GM12875 (cell line): Measurements from ENCODE around the gene CARF.
"Not testable (repeated sequence)": the region's sequence is repeated elsewhere in the genome, so short reads cannot be mapped to it uniquely, and the experiment has no call there.

Experiments
- H3K4me3 ChIP-seq: one replicate; pipeline ENCODE4 v1.5.1; 2011; ENCODE audit warnings: low read depth, low read length, control low read depth
- TF ChIP-seq, protein P1 (sequence below): IDR thresholded peaks from 2 replicates; pipeline ENCODE4 v1.5.1; 2011; ENCODE audit warnings: low read depth, mild to moderate bottlenecking, control low read depth, inconsistent platforms, low read length, moderate library complexity, borderline replicate concordance; ENCODE audit not compliant: insufficient read depth

Gene CARF

DNA sequence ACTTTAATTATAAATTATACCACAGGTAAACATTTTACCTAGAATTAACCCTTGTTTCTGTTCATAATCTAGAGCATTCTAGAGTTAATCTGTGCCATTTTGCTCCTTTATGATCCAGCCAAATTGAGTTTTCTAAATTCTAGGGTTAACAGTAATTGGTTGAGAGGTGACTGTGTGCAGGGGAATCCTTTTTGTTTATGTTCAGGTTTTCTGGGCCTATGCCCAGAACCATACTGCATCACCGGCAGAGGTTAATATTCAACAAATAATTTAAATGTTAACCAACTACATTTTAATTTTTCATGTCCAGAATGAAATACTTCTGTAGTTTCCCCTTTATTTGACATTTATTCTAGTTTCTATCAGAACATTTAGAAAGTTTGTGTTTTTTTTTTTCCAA, 32.3 kb downstream of the CARF start:
- TF ChIP-seq, protein P1, sequence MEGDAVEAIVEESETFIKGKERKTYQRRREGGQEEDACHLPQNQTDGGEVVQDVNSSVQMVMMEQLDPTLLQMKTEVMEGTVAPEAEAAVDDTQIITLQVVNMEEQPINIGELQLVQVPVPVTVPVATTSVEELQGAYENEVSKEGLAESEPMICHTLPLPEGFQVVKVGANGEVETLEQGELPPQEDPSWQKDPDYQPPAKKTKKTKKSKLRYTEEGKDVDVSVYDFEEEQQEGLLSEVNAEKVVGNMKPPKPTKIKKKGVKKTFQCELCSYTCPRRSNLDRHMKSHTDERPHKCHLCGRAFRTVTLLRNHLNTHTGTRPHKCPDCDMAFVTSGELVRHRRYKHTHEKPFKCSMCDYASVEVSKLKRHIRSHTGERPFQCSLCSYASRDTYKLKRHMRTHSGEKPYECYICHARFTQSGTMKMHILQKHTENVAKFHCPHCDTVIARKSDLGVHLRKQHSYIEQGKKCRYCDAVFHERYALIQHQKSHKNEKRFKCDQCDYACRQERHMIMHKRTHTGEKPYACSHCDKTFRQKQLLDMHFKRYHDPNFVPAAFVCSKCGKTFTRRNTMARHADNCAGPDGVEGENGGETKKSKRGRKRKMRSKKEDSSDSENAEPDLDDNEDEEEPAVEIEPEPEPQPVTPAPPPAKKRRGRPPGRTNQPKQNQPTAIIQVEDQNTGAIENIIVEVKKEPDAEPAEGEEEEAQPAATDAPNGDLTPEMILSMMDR, result no peak
- no peak overlapping the region for H3K4me3 ChIP-seq

DNA sequence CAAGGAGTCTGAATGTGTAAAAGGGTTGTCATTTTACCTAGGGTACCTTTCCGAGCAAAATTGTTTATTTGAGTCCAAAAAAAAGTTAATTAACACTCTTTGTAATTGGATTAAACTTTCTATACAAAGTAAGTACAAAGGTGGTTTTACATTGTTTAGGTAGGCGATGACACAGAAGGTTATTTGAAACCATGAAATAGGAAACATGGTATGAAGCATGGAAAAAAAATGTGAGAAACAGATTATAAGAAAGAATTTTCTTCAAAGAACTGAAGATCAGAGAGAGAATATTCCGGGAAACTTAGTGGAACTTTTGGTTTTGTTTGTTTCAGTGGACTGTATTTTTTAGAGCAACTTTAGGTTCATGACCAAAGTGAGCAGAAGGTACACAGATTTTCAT, 32.7 kb downstream of the CARF start:
- TF ChIP-seq, protein P1, result no peak
- H3K4me3 ChIP-seq, result no peak overlapping the region

DNA sequence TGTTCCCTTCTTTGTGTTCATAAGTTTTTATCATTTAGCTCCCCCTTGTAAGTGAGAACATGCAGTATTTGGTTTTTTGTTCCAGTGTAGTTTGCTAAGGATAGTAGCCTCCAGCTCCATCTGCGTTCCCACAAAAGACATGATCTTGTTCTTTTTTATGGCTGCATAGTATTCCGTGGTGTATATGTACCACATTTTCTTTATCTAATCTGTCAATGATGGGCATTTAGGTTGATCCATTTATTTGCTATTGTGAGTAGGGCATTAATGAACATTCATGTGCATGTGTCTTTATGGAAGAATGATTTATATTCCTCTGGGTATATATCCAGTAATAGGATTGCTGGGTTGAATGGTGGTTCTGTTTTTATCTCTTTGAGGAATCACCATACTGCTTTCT, 33.4 kb downstream of the CARF start:
- no peak overlapping the region for H3K4me3 ChIP-seq
- TF ChIP-seq, protein P1, result no peak

DNA sequence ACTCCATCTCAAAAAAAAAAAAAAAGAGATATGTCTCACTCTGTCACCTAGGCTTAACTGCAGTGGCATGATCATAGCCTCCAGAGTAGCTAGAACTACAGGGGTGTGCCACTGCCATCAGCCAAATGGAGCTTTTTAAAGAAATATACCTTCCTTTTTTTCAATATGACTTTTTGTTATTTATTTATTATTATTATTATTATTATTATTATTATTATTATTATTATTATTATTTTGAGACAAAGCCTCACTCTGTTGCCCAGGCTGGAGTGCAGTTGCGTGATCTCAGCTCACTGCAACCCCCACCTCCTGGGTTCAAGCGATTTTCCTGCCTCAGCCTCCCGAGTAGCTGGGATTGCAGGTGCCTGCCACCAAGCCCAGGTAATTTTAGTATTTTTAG, 37.3 kb downstream of the CARF start:
- not testable (repeated sequence) for H3K4me3 ChIP-seq

DNA sequence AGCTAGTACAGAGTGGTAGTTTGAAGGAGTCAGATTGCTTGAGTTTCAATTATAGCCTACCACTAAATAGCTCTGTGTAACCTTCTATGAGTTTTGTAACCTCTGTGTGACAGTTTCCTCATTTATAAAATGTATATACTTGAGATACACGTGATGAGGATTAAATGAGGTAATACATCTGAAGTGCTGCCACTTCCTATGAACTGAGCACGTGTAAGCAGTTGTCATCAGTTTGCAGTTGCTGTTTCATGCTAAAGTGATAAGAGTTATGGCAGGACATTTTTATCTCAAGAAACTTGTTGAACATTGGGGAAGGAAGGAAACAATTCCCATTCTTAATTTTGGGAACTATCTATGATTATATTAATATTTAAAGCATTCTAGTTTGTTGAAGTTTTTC, 38.5 kb downstream of the CARF start:
- TF ChIP-seq, protein P1, result no peak
- H3K4me3 ChIP-seq, result no peak overlapping the region

DNA sequence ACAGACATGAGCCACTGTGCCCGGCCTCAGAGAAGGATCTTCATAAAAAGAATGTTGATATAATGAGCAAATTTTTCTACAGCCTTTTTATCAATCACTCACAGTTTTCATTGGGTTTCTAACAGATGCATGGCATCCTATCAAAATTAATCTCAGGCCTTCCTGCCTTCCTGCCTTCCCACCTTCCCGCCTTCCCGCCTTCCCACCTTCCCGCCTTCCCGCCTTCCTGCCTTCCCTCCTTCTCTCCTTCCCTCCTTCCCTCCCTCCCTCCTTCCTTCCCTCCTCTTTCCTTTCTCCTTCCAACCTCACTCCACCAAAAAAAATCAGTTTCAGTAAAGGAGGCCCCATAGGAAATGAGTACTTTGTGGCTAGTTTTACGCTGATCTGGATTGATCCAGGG, 48.4 kb downstream of the CARF start:
- TF ChIP-seq, protein P1, result no peak
- no peak overlapping the region for H3K4me3 ChIP-seq

DNA sequence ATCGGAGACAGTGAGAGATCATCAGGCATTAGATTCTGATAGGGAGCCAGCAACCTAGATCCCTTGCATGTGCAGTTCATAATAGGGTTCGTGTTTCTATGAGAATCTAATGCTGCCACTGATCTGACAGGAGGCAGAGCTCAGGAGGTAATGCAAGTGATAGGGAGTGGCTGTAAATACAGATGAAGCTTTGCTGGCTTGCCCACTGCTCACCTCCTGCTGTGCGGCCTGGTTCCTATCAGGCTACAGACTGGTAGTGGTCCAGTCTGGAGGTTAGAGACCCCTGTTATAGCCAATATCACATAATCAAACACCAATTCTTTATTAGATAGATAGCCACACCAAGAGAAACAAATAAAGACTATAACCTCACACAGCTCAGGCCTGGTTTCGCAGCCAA, 51.6 kb downstream of the CARF start:
- TF ChIP-seq, protein P1, result no peak
- H3K4me3 ChIP-seq, result no peak overlapping the region

DNA sequence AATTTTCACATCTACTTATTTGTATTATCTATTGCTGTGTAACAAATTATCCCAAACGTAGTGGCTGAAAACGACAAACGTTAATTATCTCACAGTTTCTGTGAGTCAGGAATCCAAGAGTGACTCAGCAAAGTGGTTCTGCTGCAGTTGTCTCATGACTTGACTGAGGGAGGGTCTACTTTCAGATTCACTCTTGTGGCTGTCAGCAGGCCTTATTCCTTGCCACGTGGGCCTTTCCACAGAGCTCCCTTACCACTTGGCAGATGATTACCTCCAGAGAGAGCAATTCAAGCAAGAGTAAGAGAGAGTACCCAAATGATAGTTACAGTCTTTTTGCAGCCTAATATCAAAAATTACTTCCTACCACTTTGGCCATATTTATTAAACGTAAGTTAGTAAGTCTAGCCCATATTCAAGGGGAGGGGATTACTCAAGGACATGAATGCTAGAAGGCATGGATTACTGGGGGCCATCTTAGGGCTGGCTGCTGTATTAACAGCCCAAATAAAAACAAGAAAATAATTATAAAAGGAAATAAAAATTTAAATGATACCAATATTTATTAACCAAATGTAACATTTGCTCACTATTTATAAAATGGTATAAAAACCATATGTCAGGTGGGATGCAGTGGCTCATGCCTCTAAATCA, 53.9 kb downstream of the CARF start:
- TF ChIP-seq, protein P1, result no peak
- H3K4me3 ChIP-seq, result no peak overlapping the region

DNA sequence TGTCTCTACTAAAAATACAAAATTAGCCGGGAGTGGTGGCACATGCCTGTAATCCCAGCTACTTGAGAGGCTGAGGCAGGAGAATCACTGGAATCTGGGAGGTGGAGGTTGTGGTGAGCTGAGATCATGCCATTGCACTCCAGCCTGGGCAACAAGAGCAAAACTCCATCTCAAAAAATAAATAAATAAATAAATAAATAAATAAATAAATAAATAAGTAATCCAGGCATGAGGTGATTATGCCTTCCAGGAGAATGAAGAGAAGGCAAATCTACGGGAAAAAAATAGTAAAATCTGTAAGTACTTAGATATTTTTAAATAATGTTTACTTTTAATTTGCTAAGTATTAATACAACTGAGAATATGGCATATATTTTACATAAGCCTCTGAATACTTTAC, 57.3 kb downstream of the CARF start:
- H3K4me3 ChIP-seq, result not testable (repeated sequence)
